Activated CD4-positive, alpha-beta T cell treated with anti-CD3 and anti-CD28 coated beads, Interleukin-2, amount 10 ng/mL, durations not matched to agents 24 days and 14 days (primary cell): ENCODE results near the gene WNT3A. TPM values are rescaled to one million over a fixed set of nuclear protein-coding genes. Genes with fewer than 3 reads are reported as not detected.
"Not testable (repeated sequence)": the region's sequence is repeated elsewhere in the genome, so short reads cannot be mapped to it uniquely, and the experiment has no call there.

Experiments
- DNase-seq: peaks from one replicate; pipeline ENCODE4 v3.0.0; 2022
- H3K27ac Mint-ChIP-seq: one replicate; pipeline ENCODE4 v1.8.0; 2022; ENCODE audit warnings: mild to moderate bottlenecking, mixed read lengths
- H3K27me3 Mint-ChIP-seq: one replicate; pipeline ENCODE4 v1.8.0; 2022; ENCODE audit warnings: mixed read lengths
- H3K36me3 Mint-ChIP-seq: one replicate; pipeline ENCODE4 v1.8.0; 2022; ENCODE audit warnings: low read depth, mild to moderate bottlenecking, mixed read lengths
- H3K4me1 Mint-ChIP-seq: one replicate; pipeline ENCODE4 v1.8.0; 2021; ENCODE audit warnings: mixed read lengths
- H3K4me3 Mint-ChIP-seq: one replicate; pipeline ENCODE4 v1.8.0; 2022; ENCODE audit warnings: mild to moderate bottlenecking, moderate library complexity, mixed read lengths
- H3K9me3 Mint-ChIP-seq: one replicate; pipeline ENCODE4 v1.8.0; 2021; ENCODE audit warnings: mixed read lengths
- intact Hi-C: fragments of 100-400 bp; cut with micrococcal nuclease; formaldehyde crosslinking; loops from one replicate; pipeline ENCODE4 v1.15.1; 2023
- total RNA-seq: library from RNA; stranded (reverse); gene quantifications from 2 replicates; pipeline ENCODE4 v1.2.3, GENCODE V29; 2022

Gene WNT3A
- total RNA-seq, 1 donor from 2014 or later, result not detected

DNA sequence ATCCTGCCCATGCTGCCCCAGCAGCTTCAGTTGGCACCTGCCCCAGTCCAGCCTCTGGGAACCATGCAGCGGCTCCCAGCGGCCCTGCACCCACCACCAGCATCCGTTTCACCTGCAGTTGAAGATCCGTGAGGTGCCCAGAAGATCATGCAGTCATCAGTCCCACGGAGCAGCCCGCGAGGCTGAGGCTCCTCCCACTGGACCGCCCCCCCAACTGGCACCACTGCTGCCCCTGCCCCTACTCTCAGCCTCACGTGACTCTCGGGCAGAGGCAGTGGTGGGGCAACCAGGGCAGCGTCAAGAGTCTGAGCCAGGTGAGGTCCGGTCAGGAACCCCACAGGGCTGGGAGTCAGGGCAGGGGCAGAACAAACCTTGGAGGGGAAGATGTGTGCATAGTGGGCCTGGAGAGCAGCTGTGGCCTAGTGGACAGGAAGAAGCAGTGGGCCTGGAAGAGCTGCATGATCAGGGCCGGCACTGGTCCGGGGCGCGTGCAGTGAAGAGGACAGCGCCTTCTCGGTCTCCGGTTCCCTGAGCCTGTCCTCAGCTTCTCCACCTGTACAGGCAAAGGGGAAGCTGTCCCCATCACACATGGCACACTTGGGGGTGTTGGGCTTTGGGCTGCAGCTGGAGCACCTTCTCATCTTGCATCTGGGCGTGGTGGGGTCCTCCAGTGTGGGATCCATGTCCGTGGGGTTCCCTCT is 31.1 kb upstream of the WNT3A start:
- H3K27me3 Mint-ChIP-seq, H3K9me3 Mint-ChIP-seq, intact Hi-C loops, H3K27ac Mint-ChIP-seq, H3K36me3 Mint-ChIP-seq, DNase-seq, H3K4me3 Mint-ChIP-seq, H3K4me1 Mint-ChIP-seq: not testable (repeated sequence)

DNA sequence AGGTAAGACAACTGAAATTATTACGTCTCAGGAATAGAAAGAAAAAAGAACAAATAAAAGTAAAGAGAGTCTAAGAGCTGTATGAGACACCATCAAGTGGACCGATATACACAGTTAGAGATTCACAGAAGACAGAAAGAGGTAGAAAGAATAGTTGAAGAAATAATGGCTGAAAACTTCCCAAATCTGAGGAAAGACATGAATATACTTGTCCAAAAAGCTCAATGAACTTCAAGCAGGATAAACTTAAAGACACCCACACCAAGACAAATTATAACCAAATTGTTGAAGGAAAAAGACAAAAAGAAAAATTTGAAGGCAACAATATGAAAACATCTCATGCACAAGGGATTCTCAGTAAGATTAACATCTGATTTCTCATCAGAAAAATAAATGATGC is 19.6 kb upstream of the WNT3A start:
- no peak for DNase-seq
- H3K4me3 Mint-ChIP-seq, result no peak overlapping the region
- intact Hi-C loops, result no loop called here
- peaks cover 5% of the 10 kb centered on the region for H3K9me3 Mint-ChIP-seq
- peaks cover 20% of the 10 kb centered on the region for H3K27me3 Mint-ChIP-seq
- H3K27ac Mint-ChIP-seq, result no peak overlapping the region
- no peaks in the 10 kb centered on the region for H3K36me3 Mint-ChIP-seq
- H3K4me1 Mint-ChIP-seq, result no peaks in the 10 kb centered on the region

DNA sequence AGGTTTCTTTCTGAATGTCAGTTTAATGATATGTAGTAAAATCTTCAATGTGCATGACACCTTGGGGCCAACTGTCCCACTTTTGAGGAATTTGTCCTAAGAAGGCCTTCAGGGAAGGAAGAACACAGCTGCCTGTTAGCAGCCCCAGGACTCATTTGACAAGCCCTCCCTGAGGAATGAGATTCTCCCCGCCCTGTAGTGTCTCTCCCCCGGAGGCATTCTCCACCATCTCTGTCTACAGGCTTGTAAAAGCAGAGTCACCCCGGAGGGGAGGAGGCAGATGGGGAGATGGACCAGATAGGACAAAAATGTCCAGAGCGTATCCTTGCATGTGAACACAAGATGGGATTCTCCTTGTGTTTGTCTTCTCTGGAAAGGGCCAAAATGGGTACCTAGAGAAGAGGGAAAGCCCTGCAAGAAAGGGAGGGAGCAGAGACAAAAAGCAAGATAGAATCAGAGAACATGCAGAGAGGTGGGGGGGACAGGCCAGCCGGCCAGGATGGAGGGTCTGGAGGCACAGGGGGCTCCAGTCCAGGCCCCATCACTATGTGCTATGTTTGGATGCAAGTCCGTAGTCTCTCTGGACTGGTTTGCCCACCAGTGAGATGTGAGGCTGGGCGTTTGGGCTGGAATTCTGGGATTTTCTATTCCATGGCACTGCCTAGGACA is 12.0 kb upstream of the WNT3A start:
- Mint-ChIP-seq H3K4me1 (no peaks in the 10 kb centered on the region), H3K27me3 (peaks cover 15% of the 10 kb centered on the region), H3K9me3 (peaks cover 12% of the 10 kb centered on the region), H3K4me3 (no peak overlapping the region), H3K27ac (no peak overlapping the region), H3K36me3 (no peaks in the 10 kb centered on the region)
- intact Hi-C loops, result loop anchor here (5.0 kb wide), 1 partner anchor 523 kb away; no protein-coding TSS in a partner anchor
- no peak for DNase-seq

DNA sequence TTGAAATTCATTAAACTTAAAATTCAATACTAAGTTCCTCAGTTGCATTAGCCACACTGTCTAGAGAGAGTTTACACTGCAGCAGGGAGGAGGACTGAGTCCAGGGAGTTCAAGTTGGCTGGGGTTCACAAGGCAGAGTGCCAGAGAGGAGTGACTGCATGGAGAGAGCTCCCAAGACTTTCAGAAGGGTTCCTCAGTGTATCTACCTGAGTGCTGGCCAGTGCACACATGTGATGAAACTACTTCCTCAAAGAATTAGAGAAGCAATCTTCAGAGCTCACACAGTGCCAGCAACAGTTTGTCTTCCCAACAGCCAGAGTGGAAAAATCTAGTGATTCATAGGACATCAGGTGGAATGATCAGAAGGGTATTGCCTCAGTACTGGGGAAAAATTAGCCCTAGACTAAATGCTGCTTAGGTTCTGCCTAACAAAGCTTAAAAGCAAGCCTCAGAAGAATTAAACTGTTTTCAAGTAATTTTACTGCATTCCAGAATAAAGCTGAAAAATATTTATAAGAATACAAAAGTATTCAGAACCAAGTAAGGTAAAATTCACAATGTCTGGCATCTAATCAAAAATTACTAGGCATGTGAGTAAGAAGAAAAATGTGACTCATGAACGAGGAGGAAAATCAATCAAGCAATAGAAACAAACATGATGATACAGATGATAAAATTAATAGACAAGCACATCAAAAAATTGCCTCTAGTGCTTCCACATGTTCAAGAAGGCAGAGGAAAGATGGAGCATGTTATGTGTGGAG is 10.4 kb upstream of the WNT3A start:
- peaks cover 12% of the 10 kb centered on the region for H3K27me3 Mint-ChIP-seq
- no peaks in the 10 kb centered on the region for H3K36me3 Mint-ChIP-seq
- H3K9me3 Mint-ChIP-seq, result peaks cover 12% of the 10 kb centered on the region
- no peak for DNase-seq
- intact Hi-C loops, result loop anchor here (5.0 kb wide), 1 partner anchor 521 kb away; no protein-coding TSS in a partner anchor
- no peak overlapping the region for H3K4me3 Mint-ChIP-seq
- no peak overlapping the region for H3K27ac Mint-ChIP-seq
- H3K4me1 Mint-ChIP-seq, result no peaks in the 10 kb centered on the region

DNA sequence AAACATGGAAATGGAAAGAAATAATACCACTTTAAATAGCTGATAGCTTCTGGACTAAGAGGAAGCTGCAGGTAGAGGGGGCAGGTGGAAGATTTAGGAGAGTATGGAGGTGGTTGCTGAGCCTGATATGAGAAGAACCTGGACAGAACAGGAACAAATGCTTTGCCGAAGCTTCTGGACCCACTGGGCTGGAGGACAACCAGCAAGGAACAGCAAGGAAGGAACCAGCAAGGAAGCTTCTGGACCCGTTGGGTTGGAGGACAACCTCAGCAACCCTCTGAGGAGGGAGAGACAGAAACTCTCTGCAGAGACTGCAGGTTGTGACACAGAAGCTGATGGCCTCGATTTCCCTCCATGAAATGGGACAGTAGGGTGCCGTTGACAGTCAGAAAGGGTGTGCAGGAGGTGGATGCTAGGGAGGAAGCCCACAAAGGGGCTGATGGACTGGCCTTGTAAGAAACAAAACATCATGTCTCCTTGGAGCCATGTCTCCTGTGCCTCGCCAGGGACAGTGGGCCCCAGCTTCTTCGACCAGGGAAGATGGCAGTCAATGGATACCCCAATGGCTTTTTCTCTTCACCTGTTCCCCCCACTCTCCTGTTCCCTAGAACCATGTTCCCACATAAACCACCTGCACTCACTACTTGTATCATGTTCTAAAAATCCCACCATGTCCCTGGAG is 8.3 kb upstream of the WNT3A start:
- Mint-ChIP-seq H3K36me3 (no peaks in the 10 kb centered on the region), H3K4me3 (no peak overlapping the region), H3K27me3 (peaks cover 18% of the 10 kb centered on the region), H3K9me3 (peaks cover 12% of the 10 kb centered on the region), H3K27ac (no peak overlapping the region), H3K4me1 (no peaks in the 10 kb centered on the region)
- intact Hi-C loops, result loop anchor here (5.0 kb wide), 1 partner anchor 519 kb away; no protein-coding TSS in a partner anchor
- no peak for DNase-seq

DNA sequence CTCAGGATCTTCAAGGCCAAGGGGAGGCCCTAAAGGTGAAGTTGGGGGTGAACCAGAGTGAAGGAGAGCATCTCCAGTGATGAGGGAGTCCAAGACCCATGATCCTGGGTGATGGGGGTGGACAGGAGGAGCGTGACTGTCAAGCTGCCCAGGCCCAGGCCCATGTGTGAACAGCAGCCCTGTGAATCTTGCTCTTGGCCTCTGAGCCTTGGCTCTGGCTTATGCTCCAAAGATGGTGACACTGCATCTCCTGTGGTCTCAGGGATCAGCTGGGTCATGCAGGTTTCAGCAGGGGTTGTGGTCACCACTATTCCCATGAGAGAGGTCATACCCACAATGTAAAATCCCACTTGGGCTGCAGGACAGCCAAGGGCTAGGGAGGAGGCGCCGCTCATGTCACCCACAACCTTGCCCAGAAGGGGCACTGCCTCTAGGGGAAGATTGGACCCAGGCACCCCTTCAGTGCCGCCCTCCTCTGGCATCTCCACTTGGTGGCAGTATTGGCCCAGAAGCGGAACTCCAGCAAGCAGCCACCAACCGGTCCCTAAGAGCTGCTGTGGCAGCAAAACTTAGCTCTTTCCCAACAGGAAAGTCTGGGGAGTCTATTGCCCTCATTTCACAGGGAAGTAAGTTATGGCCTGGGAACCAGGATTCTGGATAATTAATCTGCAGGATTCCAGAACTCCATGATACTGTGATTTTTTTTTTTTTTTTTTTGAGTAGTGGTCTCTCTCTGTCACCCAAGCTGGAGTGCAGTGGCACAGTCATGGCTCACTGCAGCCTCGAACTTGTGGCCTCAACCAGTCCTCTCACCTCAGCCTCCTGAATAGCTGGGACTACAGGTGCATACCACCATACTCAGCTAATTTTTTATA is 7.5 kb upstream of the WNT3A start:
- peaks cover 12% of the 10 kb centered on the region for H3K9me3 Mint-ChIP-seq
- intact Hi-C loops, result loop anchor here (5.0 kb wide), 1 partner anchor 518 kb away; no protein-coding TSS in a partner anchor
- H3K27ac Mint-ChIP-seq, result no peak overlapping the region
- H3K4me3 Mint-ChIP-seq, result no peak overlapping the region
- no peaks in the 10 kb centered on the region for H3K4me1 Mint-ChIP-seq
- DNase-seq, result peak; percentile 88
- no peaks in the 10 kb centered on the region for H3K36me3 Mint-ChIP-seq
- peaks cover 24% of the 10 kb centered on the region for H3K27me3 Mint-ChIP-seq

DNA sequence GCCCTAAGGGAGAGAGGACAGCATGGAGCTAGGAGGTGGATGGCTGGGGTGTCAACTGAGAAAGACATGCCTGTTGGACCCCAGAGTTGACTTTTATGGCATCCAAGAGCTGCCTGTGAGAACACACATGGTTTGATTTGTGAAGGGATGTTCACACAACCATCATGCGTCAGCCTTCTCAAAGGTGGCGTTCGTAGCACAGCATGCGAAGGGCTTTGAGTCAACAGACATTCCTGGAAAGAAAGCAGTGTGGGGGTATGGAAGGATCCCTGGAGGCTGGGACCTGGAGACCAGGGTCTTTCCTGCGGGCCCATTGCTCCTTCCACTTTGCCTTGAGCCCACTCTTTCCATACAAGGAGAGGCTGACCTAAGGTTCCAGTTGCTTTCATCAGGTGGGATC is 6.4 kb upstream of the WNT3A start:
- no peaks in the 10 kb centered on the region for H3K4me1 Mint-ChIP-seq
- H3K27me3 Mint-ChIP-seq, result peaks cover 34% of the 10 kb centered on the region
- H3K4me3 Mint-ChIP-seq, result no peak overlapping the region
- peak; percentile 49 for DNase-seq
- no peaks in the 10 kb centered on the region for H3K36me3 Mint-ChIP-seq
- intact Hi-C loops, result no loop called here
- H3K9me3 Mint-ChIP-seq, result peaks cover 12% of the 10 kb centered on the region
- no peak overlapping the region for H3K27ac Mint-ChIP-seq

DNA sequence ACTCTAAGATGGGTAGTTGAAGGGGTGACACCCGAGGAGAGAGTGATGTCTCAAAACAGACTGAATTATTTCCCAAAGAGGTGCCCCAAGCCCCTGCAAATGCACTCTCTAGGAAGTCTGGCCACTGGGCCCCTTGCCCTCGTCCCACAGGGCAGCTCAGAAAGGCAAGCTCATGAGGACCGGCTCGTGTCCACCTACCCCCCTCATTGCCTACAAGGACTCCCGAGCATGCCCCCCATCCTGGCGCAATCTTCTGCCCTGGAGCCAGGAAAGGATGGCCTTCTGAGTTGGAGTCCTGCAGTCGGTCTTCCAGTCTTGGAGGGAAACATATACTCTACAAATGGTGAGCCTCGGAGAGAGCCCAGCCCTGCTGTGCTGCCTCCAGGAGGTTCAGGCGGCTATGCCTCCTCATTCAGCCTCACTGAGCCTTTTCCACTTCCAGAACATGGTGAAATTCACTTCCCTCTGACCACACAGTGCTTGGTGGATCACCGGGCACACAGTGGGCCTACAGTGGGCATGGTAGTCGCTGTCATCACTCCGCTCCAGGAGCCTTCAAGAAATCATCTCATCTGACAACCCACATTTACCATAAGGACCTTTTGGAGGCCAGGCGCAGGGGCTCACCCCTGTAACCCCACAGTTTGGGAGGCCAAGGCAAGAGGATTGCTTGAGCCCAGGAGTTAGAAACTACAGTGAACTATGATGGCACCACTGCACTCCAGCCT is 5.8 kb upstream of the WNT3A start:
- Mint-ChIP-seq H3K27me3 (peaks cover 40% of the 10 kb centered on the region), H3K9me3 (peaks cover 12% of the 10 kb centered on the region), H3K27ac (no peak overlapping the region), H3K4me3 (no peak overlapping the region), H3K36me3 (no peaks in the 10 kb centered on the region), H3K4me1 (no peaks in the 10 kb centered on the region)
- DNase-seq, result no peak
- intact Hi-C loops, result no loop called here

DNA sequence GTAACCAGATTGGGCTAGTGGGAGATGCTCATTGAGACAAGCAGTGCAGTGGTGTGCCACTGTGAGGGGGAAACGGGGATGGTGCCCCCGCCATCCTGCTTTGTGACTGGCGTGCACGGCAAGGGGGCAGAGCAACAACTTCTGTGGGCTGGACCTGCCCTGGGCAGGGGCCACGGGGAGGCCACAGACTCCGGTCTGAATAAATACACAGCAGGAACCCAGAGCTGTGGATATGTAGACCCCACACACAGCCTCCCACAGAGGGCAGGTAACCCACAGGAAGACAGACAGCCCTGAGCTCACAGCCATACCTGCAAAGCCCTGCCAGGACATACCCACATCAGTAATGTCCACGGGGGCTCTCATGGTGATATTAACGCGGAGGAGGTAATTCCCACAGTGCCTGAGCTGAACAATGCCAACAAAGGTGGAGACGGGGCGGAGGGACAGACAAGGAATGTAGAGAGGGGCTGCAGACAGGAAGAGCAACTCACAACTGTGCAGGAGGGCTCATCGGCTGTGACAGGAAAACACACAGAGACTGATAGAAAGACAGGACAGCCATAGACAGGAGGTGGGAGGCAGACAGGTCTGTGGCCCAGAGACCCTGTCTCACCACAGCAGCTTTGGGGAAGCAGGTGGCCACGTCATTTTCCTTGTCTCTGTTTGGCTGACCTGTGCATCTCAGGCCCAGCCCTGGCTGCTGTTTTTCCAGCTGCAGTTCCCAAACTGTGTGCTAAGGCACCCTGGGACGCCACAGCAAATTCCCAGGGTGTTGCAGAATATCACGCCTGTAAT is 4.9 kb upstream of the WNT3A start:
- intact Hi-C loops, result no loop called here
- H3K36me3 Mint-ChIP-seq, result no peaks in the 10 kb centered on the region
- H3K27ac Mint-ChIP-seq, result no peak overlapping the region
- H3K4me1 Mint-ChIP-seq, result no peaks in the 10 kb centered on the region
- no peak overlapping the region for H3K4me3 Mint-ChIP-seq
- no peak for DNase-seq
- H3K9me3 Mint-ChIP-seq, result peaks cover 8% of the 10 kb centered on the region
- peaks cover 43% of the 10 kb centered on the region for H3K27me3 Mint-ChIP-seq

DNA sequence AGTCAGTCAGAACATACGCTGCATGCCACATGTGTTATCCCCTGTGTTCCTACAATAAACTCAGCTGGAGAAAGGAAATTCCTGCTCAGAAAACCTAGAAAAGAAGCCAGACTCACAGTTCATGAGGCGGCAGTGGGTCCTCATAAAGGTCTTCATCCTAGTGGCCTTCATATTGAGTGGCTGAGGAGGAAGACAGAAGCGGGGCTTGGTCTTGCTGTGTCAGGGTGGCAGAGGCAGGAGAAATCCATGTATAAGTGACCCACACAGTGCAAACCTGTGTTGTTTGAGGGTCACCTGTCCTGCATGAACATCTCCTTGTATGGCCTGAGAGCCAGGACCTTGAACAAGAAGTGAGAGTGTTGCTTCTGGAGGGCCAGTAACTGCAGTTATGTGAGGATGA is 4.0 kb upstream of the WNT3A start:
- intact Hi-C loops, result no loop called here
- no peaks in the 10 kb centered on the region for H3K4me1 Mint-ChIP-seq
- no peaks in the 10 kb centered on the region for H3K36me3 Mint-ChIP-seq
- no peak overlapping the region for H3K27ac Mint-ChIP-seq
- DNase-seq, result no peak
- peaks cover 6% of the 10 kb centered on the region for H3K9me3 Mint-ChIP-seq
- H3K4me3 Mint-ChIP-seq, result no peak overlapping the region
- H3K27me3 Mint-ChIP-seq, result peaks cover 48% of the 10 kb centered on the region

DNA sequence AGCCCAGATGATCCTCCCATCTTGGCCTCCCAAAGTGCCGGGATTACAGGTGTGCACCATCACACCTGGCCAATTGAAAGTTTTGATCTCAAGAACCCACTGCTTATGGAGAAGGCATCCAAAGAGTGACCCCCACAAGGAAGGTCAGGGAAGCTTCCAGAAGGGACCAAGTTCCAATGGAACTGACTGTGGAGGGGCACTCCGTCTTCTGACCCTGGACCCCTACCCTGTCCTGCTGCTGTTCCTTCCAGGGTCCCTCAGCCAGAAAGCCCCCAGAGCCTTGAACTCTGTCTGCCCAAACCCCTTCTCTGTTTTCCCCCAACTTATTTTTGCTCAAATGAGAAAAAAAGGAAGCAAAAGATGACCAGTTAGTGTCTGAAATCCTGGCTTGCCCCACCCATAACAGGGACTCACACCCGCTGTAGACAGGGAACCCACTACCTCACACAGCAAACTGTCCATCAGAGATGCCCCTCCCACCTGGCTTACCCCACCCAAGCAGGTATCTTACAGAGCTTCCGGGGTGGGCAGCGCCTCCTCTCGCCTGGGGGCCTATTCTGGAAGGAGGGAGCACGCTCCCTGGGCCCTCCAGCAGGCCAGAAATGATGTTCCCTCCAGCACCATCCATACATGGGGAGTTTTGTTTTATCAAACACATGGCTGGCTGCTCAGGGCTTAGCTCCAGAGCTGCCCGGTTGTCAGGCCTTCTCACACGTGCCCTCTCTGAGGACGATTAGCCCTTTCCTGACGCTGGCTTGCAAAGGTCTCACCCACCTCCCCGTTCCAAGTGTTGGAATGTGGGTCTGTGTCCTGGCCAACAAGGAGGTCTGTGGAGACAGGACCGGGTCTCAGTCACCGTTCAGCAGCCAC is 3.1 kb upstream of the WNT3A start:
- intact Hi-C loops, result no loop called here
- no peaks in the 10 kb centered on the region for H3K4me1 Mint-ChIP-seq
- H3K27me3 Mint-ChIP-seq, result peaks cover 47% of the 10 kb centered on the region
- H3K9me3 Mint-ChIP-seq, result no peaks in the 10 kb centered on the region
- no peaks in the 10 kb centered on the region for H3K36me3 Mint-ChIP-seq
- no peak overlapping the region for H3K4me3 Mint-ChIP-seq
- peak; percentile 45 for DNase-seq
- H3K27ac Mint-ChIP-seq, result no peak overlapping the region
